GM18907 (cell line): Measurements from ENCODE around the gene SLC9A5.
A peak's percentile ranks its signal among the peaks of the same experiment; 100 is the strongest.

Experiments
- ATAC-seq: cut with Tn5 transposase; IDR thresholded peaks from one replicate; pipeline ENCODE4 v1.9.1; 2021; ENCODE audit warnings: mild to moderate bottlenecking, moderate library complexity; ENCODE audit not compliant: unreplicated experiment

Gene SLC9A5

GRCh38 chr16:67255553-67256221 is 6.9 kb downstream of the SLC9A5 start:
- ATAC-seq, result no peak

- ATAC-seq, result no peak
Observed at GRCh38 chr16:67256701-67257230, 8.0 kb downstream of the SLC9A5 start.

- no peak for ATAC-seq
Observed at GRCh38 chr16:67257486-67258160, 8.8 kb downstream of the SLC9A5 start.

GRCh38 chr16:67258161-67258835 is 9.5 kb downstream of the SLC9A5 start:
- no peak for ATAC-seq

GRCh38 chr16:67259705-67260104 is 10.9 kb downstream of the SLC9A5 start:
- ATAC-seq, result no peak

GRCh38 chr16:67260426-67261063 is 11.8 kb downstream of the SLC9A5 start:
- ATAC-seq, result no peak

GRCh38 chr16:67263201-67263600 is 14.4 kb downstream of the SLC9A5 start:
- no peak for ATAC-seq

- ATAC-seq, result no peak
Observed at GRCh38 chr16:67264277-67264676, 15.5 kb downstream of the SLC9A5 start.

- ATAC-seq, result no peak
Observed at GRCh38 chr16:67264866-67265265, 16.1 kb downstream of the SLC9A5 start.

- no peak for ATAC-seq
Observed at GRCh38 chr16:67265834-67266233, 17.1 kb downstream of the SLC9A5 start.

- no peak for ATAC-seq
Observed at GRCh38 chr16:67268136-67268579, 19.4 kb downstream of the SLC9A5 start.

GRCh38 chr16:67269766-67270165 is 21.0 kb downstream of the SLC9A5 start:
- no peak for ATAC-seq

- no peak for ATAC-seq
Observed at GRCh38 chr16:67270931-67271338, 22.2 kb downstream of the SLC9A5 start.

- no peak for ATAC-seq
Observed at GRCh38 chr16:67271446-67271845, 22.7 kb downstream of the SLC9A5 start.

- ATAC-seq, result no peak
Observed at GRCh38 chr16:67275321-67275720, 26.5 kb downstream of the SLC9A5 start.

- no peak for ATAC-seq
Observed at GRCh38 chr16:67277294-67277998, 28.7 kb downstream of the SLC9A5 start.

- ATAC-seq, result no peak
Observed at GRCh38 chr16:67277999-67278772, 29.4 kb downstream of the SLC9A5 start.

GRCh38 chr16:67278773-67279295 is 30.1 kb downstream of the SLC9A5 start:
- peak; percentile 43 for ATAC-seq

- ATAC-seq, result peak; percentile 78
Observed at GRCh38 chr16:67279296-67280089, 30.7 kb downstream of the SLC9A5 start, which contains the start of gene PLEKHG4. Gene PLEKHG4 (plus strand): TSS chr16:67279532. CDS start chr16:67280045, 513 bp downstream.
